Aorta (tissue), 5 donors: ENCODE data around the gene GUCY2D. TPM values are rescaled to one million over a fixed set of nuclear protein-coding genes. Genes with fewer than 3 reads are reported as not detected.
A peak's percentile ranks its signal among the peaks of the same experiment; 100 is the strongest.
"Not testable (repeated sequence)": the region's sequence is repeated elsewhere in the genome, so short reads cannot be mapped to it uniquely, and the experiment has no call there.

Experiments
- ATAC-seq: fragments of 200-7000 bp; cut with Tn5 transposase; one replicate; pipeline ENCODE4 v1.9.1; 2022; ENCODE audit warnings: moderate library complexity; ENCODE audit not compliant: low FRiP score
- DNase-seq, 2 donors: peaks; one replicate each; pipeline ENCODE4 v3.0.0-alpha.2; 2020
- H3K27ac ChIP-seq, 2 donors: one replicate each; pipeline ENCODE4 v1.5.1; 2013; ENCODE audit warnings: low read length in 2 of 2, mild to moderate bottlenecking in 2 of 2, moderate library complexity in 2 of 2, control low read depth in 1 of 2, inconsistent platforms in 1 of 2, low read depth in 1 of 2
- H3K27me3 ChIP-seq, 2 donors: one replicate each; pipeline ENCODE4 v1.6.1; 2013; ENCODE audit warnings: control low read depth in 1 of 2, low read length in 1 of 2, mild to moderate bottlenecking in 1 of 2, moderate library complexity in 1 of 2; ENCODE audit not compliant: insufficient read depth in 2 of 2, control insufficient read depth in 1 of 2
- H3K36me3 ChIP-seq, 2 donors: one replicate each; pipeline ENCODE4 v1.6.1; 2013; ENCODE audit warnings: control low read depth in 1 of 2, low read length in 1 of 2, mild to moderate bottlenecking in 1 of 2; ENCODE audit not compliant: insufficient read depth in 2 of 2, control insufficient read depth in 1 of 2
- H3K4me1 ChIP-seq, 2 donors: one replicate each; pipeline ENCODE4 v1.6.1; 2013; ENCODE audit warnings: low read length in 2 of 2, control low read depth in 1 of 2, mild to moderate bottlenecking in 1 of 2, moderate library complexity in 1 of 2; ENCODE audit not compliant: insufficient read depth in 2 of 2, control insufficient read depth in 1 of 2
- H3K4me3 ChIP-seq, 2 donors: one replicate each; pipeline ENCODE4 v1.5.1; 2013; ENCODE audit warnings: low read length in 2 of 2, control low read depth in 1 of 2, mild to moderate bottlenecking in 1 of 2
- H3K9me3 ChIP-seq: one replicate; pipeline ENCODE4 v1.6.1; 2013; ENCODE audit warnings: mild to moderate bottlenecking, low read length; ENCODE audit not compliant: control insufficient read depth
- WGBS, 2 donors: extraction: QIAGEN DNeasy Blood & Tissue Kit; methylation state at CpG; one replicate each; pipeline ENCODE4 v1.1.7; 2013; 5-methylcytosine and 5-hydroxymethylcytosine counted together
- intact Hi-C, 2 donors: fragments of 100-400 bp; cut with DNase I; formaldehyde crosslinking; loops; one replicate each; pipeline versions ENCODE4 v1.14.2 to v1.15.0; 2022
- long read RNA-seq, 2 donors: library from polyadenylated mRNA; unstranded; transcript quantifications; one replicate each; pipeline ENCODE4 v2.0.0, GENCODE V29; 2020 to 2021
- polyA plus RNA-seq, 2 donors: library from polyadenylated mRNA; stranded (reverse); fragments of 200-250 nt; gene quantifications; one replicate each; pipeline ENCODE4 v1.2.3, GENCODE V29; 2013
- total RNA-seq, 2 donors: library from RNA; stranded (reverse); fragmentation: NEBNext Ultra II Directional; extraction: Animal tissue kit (Norgen Biotek cat#: 25700); gene quantifications; one replicate each; pipeline ENCODE4 v1.2.1, GENCODE V29; 2021
- donor health status: healthy with polysubstance abuse.
- donor health status: Bipolar disorder and iron deficiency.
- donor health status: DM: no; HTN: no; CAD: no.
- donor health status: DM: no; HTN: no; CAD: no.
- donor health status: DM: yes; HTN: yes; CAD: no.

Gene GUCY2D
- total RNA-seq (not detected), polyA plus RNA-seq (not detected)
- long read RNA-seq, donor 1, result 0 reads
- long read RNA-seq, donor 2, result 0 reads

DNA sequence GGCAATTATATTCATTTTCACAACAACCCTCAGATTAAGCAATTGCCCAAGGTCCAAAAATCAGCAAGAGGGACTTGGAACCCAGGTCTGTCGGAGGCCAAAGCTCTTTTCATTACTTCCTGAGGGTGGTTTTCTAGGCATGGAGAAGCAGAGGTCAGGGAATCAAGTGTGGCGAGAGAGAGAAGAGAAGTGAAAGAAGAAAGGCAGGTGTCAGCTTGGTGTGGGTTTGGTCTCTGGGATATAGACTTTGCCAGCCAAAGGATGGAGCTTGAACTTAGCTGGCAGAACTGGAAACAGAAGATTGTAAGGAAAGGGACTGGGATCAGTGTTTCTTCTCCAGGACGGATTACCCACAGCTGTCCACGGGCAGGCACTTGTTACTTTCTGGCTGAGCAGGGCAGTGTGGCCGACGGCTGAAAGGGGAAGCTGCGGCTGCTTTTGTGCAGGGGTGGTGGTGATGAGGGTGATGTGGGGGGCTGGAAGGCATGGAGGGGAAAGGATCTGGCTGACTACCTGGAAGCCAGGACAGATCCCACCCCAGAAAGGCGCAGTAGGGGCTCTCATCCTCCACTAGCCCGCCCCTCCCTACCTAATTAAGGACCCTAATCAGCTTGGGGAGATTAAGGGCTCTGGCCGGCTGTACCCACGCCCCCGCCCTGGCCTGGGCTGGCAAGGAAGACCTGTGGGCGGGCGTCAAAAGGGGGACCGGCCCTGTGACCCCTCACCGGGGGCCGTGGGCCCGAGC, at the start of gene GUCY2D:
TSS of gene GUCY2D (plus strand) at position 640 of the 745 bp plus-strand sequence. CDS start 433 bp downstream, outside the sequence.
- intact Hi-C loops, result no loop called here
- H3K27me3 ChIP-seq, result no peaks in the 10 kb centered on the region
- no peaks in the 10 kb centered on the region for H3K36me3 ChIP-seq
- H3K4me1 ChIP-seq, result no peaks in the 10 kb centered on the region
- no peak within 1 kb of the TSS for H3K27ac ChIP-seq
- H3K4me3 ChIP-seq, result no peak within 1 kb of the TSS
- DNase-seq (peak in 1 of 2 donors; percentile 63), ATAC-seq (no peak)
- H3K9me3 ChIP-seq, result no peaks in the 10 kb centered on the region
- 22 to 30% methylated on average over 13 to 18 of the region's 18 CpGs for WGBS, 2 donors

DNA sequence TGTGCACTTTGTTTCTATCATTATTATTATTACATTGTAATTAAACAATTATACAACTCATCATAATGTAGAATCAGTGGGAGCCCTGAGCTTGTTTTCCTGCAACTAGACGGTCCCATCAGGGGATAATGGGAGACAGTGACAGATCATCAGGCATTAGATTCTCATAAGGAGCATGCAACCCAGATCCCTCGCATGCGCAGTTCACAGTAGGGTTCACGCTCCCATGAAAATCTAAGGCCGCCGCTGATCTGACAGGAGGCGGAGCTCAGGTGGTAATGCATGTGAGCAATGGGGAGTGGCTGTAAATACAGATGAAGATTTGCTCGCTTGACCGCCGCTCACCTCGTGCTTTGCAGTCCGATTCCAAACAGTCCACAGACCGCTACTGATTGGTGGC, 49.1 kb upstream of the GUCY2D start:
- H3K4me1 ChIP-seq, H3K27me3 ChIP-seq, H3K27ac ChIP-seq, H3K36me3 ChIP-seq, DNase-seq, intact Hi-C loops, ATAC-seq, H3K4me3 ChIP-seq, H3K9me3 ChIP-seq: not testable (repeated sequence)
- WGBS, 2 donors, result 94 to 95% methylated on average over 13 of the region's 13 CpGs

DNA sequence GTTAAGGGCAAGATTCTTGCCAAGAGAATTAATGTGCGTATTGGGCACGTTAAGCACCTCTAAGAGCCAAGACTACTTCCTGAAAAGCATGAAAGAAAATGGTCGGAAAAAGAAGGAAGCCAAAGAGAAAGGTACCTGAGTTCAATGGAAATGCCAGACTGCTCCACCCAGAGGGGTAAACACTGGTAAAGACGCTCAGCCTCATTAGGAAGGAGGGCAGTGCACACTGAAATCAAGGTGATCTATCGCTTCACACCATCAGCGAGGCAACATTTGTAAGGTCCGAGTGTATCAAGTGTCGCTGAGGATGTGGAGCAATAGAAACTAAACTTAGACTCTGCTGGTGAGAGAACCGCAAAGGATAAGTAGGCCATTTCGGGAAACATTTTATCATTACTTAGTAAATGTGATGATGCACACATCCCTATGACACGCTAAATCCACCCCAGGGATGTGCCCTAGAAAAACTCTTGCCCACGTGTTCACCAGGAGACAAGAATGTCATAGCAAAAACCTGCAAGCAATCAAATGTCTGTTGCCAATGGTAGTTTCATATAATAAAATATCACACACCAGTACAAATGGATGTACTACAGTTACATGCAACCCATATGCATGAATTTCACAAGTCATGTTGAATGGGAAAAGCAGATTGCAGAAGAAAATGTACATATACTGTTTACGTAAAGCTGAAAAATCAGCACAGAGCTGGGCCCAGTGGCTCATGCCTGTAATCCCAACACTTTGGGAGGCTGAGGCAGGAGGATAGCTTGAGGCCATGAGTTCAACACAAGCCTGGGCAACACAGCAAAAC, 46.8 kb upstream of the GUCY2D start:
- Histone ChIP-seq H3K4me3 (no peak overlapping the region), H3K4me1 (no peaks in the 10 kb centered on the region), H3K36me3 (no peaks in the 10 kb centered on the region), H3K27me3 (no peaks in the 10 kb centered on the region), H3K27ac (no peak overlapping the region), H3K9me3 (no peaks in the 10 kb centered on the region)
- DNase-seq (no peak), ATAC-seq (no peak)
- whole genome bisulfite sequencing, 2 donors, result 80 to 81% methylated on average over 13 of the region's 13 CpGs
- intact Hi-C loops, result no loop called here

DNA sequence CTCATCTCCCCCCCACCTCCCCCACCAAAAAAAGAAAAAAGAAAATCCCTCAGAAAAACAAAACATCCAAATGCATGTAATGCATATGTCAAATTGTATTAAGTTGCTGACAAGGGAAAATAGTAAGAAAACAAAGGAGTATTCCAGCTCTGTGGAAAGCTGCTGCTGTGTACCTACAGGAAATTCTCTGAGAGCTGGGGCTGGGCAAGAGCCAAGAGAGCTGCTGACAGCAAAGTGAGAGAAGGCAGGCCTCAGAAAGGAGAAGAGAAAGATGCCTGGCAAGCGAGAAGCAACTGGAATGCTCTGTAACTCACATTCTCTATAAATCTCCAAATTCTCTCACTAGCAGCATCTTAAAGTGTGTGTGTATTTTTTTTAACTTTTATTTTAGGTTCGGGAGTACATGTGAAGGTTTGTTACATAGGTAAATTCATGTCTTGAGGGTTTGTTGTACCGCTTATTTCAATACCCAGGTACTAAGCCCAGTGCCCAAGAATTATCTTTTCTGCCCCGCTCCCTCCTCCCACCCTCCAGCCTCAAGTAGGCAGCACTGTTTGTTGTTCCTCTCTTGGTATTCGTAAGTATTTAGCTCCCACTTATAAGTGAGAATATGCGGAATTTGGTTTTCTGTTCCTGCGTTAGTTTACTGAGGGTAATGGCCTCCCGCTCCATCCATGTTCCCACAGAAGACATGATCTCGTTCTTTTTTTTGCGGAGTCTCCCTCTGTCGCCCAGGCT, 46.0 kb upstream of the GUCY2D start:
- WGBS, 2 donors, result 67% methylated on average over 11 of the region's 11 CpGs
- Histone ChIP-seq H3K9me3 (no peaks in the 10 kb centered on the region), H3K4me3 (no peak overlapping the region), H3K27me3 (no peaks in the 10 kb centered on the region), H3K36me3 (no peaks in the 10 kb centered on the region), H3K27ac (no peak overlapping the region), H3K4me1 (no peaks in the 10 kb centered on the region)
- ATAC-seq (no peak), DNase-seq (no peak)
- intact Hi-C loops, result no loop called here

GRCh38 chr17:7959503-7960253, 42.7 kb upstream of the GUCY2D start:
- H3K36me3 ChIP-seq, result no peaks in the 10 kb centered on the region
- no peaks in the 10 kb centered on the region for H3K27me3 ChIP-seq
- H3K27ac ChIP-seq, result no peak overlapping the region
- WGBS, 2 donors, result 89% methylated on average over 9 of the region's 9 CpGs
- no peak for DNase-seq
- H3K9me3 ChIP-seq, result no peaks in the 10 kb centered on the region
- no peaks in the 10 kb centered on the region for H3K4me1 ChIP-seq
- intact Hi-C loops, result no loop called here
- ATAC-seq, result no peak
- no peak overlapping the region for H3K4me3 ChIP-seq

DNA sequence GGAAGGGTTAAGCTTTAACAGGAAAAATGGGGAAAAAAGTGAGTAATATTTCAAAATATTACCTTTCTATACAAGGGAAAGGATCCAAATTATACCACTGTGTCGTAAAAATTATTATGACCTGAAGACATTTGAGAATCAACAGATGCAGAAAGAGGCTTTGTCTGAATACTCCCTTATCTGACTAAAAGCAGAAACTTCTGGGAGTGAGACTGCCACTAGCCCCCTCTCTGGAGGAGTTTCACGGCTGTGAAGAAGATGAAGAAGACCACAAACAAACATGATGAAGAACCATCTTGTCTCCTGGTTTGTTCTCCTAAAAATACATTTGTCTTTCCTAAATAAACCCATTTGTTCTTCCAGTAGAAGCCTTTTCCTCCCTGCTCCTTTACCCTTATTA, 41.0 kb upstream of the GUCY2D start:
- H3K9me3 ChIP-seq, result no peaks in the 10 kb centered on the region
- ATAC-seq (no peak), DNase-seq (no peak)
- no peaks in the 10 kb centered on the region for H3K4me1 ChIP-seq
- intact Hi-C loops, result no loop called here
- no peak overlapping the region for H3K4me3 ChIP-seq
- H3K27me3 ChIP-seq, result no peaks in the 10 kb centered on the region
- WGBS, 2 donors, result 28 to 32% methylated on average over 2 of the region's 2 CpGs
- H3K27ac ChIP-seq, result no peak overlapping the region
- H3K36me3 ChIP-seq, result no peaks in the 10 kb centered on the region

DNA sequence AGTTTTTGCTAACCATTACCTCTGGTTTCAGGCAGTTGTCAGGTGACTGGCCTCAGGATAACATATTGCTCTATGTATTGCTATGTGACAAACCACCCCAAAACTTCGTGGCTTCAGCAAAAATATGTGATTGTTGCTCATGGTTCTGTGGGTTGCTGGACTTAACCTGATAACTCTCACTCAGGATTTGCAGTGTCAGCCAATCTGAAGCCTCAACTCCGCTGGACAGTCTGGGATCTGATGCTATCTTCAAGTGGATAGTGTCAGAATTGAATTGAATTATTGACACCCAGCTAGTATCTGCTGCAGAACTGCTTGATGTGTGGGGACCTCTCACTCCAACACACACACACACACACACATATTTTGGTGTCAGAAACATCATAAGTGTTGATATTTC, 34.7 kb upstream of the GUCY2D start:
- no peaks in the 10 kb centered on the region for H3K9me3 ChIP-seq
- DNase-seq (no peak), ATAC-seq (no peak)
- H3K4me1 ChIP-seq, result no peaks in the 10 kb centered on the region
- no peak overlapping the region for H3K4me3 ChIP-seq
- H3K27me3 ChIP-seq, result no peaks in the 10 kb centered on the region
- H3K27ac ChIP-seq, result no peak overlapping the region
- H3K36me3 ChIP-seq, result no peaks in the 10 kb centered on the region
- 50 to 57% methylated on average over 2 of the region's 2 CpGs for WGBS, 2 donors
- intact Hi-C loops, result no loop called here

GRCh38 chr17:7969433-7969832, 33.0 kb upstream of the GUCY2D start:
- Histone ChIP-seq H3K36me3 (no peaks in the 10 kb centered on the region), H3K9me3 (peaks cover 1% of the 10 kb centered on the region), H3K27me3 (no peaks in the 10 kb centered on the region), H3K4me1 (no peaks in the 10 kb centered on the region), H3K4me3 (no peak overlapping the region), H3K27ac (no peak overlapping the region)
- WGBS, 2 donors, result 86 to 89% methylated on average over 6 of the region's 6 CpGs
- ATAC-seq (no peak), DNase-seq (no peak)
- intact Hi-C loops, result no loop called here
